Measurements from ENCODE around the gene SLC37A1.

- TF ChIP-seq, protein P1, sequence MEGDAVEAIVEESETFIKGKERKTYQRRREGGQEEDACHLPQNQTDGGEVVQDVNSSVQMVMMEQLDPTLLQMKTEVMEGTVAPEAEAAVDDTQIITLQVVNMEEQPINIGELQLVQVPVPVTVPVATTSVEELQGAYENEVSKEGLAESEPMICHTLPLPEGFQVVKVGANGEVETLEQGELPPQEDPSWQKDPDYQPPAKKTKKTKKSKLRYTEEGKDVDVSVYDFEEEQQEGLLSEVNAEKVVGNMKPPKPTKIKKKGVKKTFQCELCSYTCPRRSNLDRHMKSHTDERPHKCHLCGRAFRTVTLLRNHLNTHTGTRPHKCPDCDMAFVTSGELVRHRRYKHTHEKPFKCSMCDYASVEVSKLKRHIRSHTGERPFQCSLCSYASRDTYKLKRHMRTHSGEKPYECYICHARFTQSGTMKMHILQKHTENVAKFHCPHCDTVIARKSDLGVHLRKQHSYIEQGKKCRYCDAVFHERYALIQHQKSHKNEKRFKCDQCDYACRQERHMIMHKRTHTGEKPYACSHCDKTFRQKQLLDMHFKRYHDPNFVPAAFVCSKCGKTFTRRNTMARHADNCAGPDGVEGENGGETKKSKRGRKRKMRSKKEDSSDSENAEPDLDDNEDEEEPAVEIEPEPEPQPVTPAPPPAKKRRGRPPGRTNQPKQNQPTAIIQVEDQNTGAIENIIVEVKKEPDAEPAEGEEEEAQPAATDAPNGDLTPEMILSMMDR (IDR thresholded peaks at IDR 0.05) = no peak
- TF ChIP-seq POLR2A (IDR thresholded peaks at IDR 0.05) = no peak
Observed at GRCh38 chr21:42471206-42471605, 42.4 kb upstream of the SLC37A1 start.
